IPS-15b (cell line): Measurements from ENCODE around the gene NPIPA7.
"Not testable (repeated sequence)": the region's sequence is repeated elsewhere in the genome, so short reads cannot be mapped to it uniquely, and the experiment has no call there.

Experiments used
- H3K27me3 ChIP-seq: one replicate; pipeline ENCODE4 v1.6.1; 2013; ENCODE audit warnings: low read length; ENCODE audit not compliant: control insufficient read depth, insufficient read depth
- H3K36me3 ChIP-seq: one replicate; pipeline ENCODE4 v1.6.1; 2013; ENCODE audit warnings: low read length; ENCODE audit not compliant: control insufficient read depth, insufficient read depth
- H3K4me1 ChIP-seq: one replicate; pipeline ENCODE4 v1.6.1; 2013; ENCODE audit warnings: mild to moderate bottlenecking, low read length; ENCODE audit not compliant: control insufficient read depth, insufficient read depth
- H3K4me3 ChIP-seq: one replicate; pipeline ENCODE4 v1.5.1; 2013; ENCODE audit warnings: low read depth, low read length
- H3K9ac ChIP-seq: one replicate; pipeline ENCODE4 v1.6.1; 2013; ENCODE audit warnings: low read depth, mild to moderate bottlenecking, low read length
- H3K9me3 ChIP-seq: one replicate; pipeline ENCODE4 v1.6.1; 2013; ENCODE audit warnings: mild to moderate bottlenecking, low read length; ENCODE audit not compliant: control insufficient read depth, insufficient read depth

The NPIPA7 gene

DNA sequence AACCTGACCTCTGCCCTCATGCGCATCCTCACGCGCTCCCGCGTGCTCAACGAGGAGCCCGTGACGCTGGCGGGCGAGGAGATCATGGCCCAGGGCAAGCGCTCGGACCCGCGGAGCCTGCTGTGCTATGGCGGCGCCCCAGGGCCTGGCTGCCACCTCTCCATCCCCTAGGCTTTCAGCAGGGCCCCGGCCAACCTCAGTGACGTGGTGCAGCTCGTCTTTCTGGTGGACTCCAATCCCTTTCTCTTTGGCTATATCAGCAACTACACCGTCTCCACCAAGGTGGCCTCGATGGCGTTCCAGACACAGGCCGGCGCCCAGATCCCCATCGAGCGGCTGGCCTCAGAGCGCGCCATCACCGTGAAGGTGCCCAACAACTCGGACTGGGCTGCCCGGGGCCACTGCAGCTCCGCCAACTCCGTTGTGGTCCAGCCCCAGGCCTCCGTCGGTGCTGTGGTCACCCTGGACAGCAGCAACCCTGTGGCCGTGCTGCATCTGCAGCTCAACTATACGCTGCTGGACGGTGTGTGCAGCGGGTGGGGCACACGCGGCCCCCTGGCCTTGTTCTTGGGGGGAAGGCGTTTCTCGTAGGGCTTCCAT, 7.7 kb upstream of the NPIPA7 start:
- H3K4me1 ChIP-seq, H3K9me3 ChIP-seq: not testable (repeated sequence)

DNA sequence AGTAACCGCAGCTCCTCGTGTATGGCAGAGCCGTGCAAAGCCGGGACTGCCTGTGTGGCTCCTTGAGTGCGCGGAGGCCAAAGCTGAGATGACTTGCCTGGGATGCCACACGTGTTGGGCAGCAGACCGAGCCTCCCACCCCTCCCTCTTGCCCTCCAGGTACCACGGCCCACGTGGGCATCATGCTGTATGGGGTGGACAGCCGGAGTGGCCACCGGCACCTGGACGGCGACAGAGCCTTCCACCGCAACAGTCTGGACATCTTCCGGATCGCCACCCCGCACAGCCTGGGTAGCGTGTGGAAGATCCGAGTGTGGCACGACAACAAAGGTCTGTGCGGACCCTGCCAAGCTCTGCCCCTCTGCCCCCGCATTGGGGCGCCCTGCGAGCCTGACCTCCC, 4.7 kb upstream of the NPIPA7 start:
- not testable (repeated sequence) for H3K9me3 ChIP-seq, H3K4me1 ChIP-seq, H3K9ac ChIP-seq, H3K4me3 ChIP-seq, H3K27me3 ChIP-seq, H3K36me3 ChIP-seq

More for the DNA sequence above, 7.7 kb upstream of the NPIPA7 start:
- H3K36me3 ChIP-seq, H3K4me3 ChIP-seq, H3K27me3 ChIP-seq, H3K9ac ChIP-seq: not testable (repeated sequence)

DNA sequence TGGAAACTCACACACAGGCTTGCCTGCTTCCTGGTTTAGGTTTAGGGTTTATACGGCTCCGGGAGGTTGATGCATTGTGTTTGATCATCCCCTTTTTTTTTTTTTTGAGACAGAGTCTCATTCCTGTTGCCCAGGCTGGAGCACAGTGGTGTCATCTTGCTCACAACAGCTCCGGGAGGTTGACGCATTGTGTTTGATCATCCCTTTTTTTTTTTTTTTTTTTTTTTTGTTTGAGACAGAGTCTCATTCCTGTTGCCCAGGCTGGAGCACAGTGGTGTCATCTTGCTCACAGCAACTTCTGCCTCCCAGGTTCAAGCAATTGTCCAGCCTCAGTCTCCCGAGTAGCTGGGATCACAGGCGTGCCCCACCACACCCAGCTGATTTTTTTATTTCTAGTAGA, 20.7 kb downstream of the NPIPA7 start:
- not testable (repeated sequence) for H3K9ac ChIP-seq, H3K4me1 ChIP-seq, H3K27me3 ChIP-seq, H3K9me3 ChIP-seq, H3K36me3 ChIP-seq, H3K4me3 ChIP-seq

DNA sequence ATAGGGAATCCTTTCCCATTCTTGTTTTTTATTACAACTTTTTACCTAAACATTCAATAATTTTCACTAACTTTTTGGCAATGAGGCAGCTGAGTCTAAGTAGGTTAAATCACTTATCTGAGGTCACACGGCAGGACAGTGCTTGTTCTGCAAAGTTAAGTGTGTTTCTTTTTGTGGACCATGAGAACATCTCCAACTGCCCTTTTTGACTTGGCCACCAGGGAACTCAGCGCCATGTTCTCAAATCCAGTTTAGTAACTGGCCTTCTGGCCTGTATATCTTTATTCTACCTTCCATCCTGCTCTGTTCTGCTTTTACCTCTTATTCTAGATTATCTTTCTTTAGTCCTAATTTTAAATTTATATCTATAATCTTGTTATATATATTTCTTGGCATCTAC, 23.4 kb downstream of the NPIPA7 start:
- H3K9ac ChIP-seq, H3K9me3 ChIP-seq, H3K36me3 ChIP-seq, H3K4me3 ChIP-seq, H3K4me1 ChIP-seq, H3K27me3 ChIP-seq: not testable (repeated sequence)

DNA sequence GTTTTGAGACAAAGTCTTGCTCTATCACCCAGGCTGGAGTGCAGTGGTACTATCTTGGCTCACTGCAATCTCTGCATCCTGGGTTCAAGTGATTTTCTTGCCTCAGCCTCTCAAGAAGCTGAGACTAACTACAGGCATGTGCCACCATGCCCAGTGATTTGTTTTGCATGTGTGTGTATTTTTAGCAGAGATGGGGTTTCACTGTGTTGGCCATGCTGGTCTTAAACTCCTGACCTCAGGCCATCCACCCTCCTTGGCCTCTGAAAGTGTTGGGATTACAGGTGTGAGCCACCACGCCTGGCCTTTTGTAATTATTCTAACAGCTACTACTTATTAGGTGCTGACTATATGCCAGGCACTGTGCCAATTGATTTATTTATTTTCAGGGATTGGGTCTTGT, 25.3 kb downstream of the NPIPA7 start:
- H3K36me3 ChIP-seq, H3K27me3 ChIP-seq, H3K4me1 ChIP-seq, H3K9ac ChIP-seq, H3K4me3 ChIP-seq, H3K9me3 ChIP-seq: not testable (repeated sequence)

DNA sequence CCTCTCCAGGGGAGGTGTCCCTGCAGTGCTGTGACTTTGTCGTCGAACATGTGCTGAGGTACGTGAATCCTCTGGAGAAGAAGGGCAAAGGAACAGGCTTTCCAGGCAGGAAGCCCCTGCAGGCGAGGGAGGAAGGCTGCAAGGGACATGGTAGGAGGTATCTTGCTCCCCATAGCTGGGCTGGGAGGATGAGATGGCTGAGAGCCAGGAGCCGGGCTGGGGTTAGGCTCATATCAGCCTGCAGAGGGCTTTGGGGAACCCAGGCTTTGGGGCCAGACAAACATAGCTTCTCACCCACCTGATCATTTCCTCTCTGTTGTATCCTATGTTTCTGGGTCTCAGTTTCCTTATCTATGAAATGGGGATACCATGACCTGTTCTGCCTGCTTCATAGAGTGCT, 26.5 kb downstream of the NPIPA7 start:
- not testable (repeated sequence) for H3K9ac ChIP-seq, H3K4me3 ChIP-seq, H3K4me1 ChIP-seq, H3K27me3 ChIP-seq, H3K9me3 ChIP-seq, H3K36me3 ChIP-seq

DNA sequence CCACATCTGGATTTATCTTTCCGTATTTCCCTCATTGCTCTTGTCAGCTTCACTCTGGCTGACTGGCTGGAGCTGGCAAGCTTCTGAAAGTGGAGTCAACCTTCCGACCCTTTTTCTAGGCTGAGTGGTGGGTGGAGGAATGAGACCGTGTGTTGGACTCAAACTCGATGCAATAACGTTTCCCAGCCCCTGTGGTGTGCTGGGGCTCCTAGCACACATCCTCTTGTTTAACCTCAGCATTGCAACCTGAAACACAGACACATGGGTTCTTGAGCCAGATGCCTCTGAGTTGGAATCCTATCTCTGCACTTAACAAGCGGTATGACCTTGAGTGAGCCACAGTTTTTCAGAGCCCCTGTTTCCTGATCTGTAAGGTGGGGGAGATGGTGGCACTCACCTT, 29.5 kb downstream of the NPIPA7 start:
- not testable (repeated sequence) for H3K4me1 ChIP-seq, H3K36me3 ChIP-seq, H3K27me3 ChIP-seq, H3K9me3 ChIP-seq, H3K4me3 ChIP-seq, H3K9ac ChIP-seq

DNA sequence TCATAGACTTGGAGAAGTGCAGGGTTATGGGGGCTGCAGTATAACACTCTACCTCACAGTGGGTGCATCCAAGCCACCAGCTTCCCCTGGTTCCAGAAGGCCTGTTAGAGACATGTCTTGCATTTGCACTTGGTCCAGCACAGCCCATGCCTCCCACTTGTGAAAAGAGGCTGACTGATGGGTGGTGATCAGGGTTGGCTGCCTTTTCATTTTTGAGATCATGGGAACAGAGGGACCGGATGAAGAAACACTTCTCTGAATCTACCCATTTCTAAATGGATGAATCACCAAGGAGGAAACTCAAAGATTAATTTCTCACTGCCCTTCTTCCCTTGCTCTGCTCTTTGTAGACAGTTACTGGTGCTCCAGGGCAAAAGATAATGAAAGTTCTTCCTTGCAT, 34.8 kb downstream of the NPIPA7 start:
- H3K9ac ChIP-seq, H3K36me3 ChIP-seq, H3K9me3 ChIP-seq, H3K4me1 ChIP-seq, H3K4me3 ChIP-seq, H3K27me3 ChIP-seq: not testable (repeated sequence)

DNA sequence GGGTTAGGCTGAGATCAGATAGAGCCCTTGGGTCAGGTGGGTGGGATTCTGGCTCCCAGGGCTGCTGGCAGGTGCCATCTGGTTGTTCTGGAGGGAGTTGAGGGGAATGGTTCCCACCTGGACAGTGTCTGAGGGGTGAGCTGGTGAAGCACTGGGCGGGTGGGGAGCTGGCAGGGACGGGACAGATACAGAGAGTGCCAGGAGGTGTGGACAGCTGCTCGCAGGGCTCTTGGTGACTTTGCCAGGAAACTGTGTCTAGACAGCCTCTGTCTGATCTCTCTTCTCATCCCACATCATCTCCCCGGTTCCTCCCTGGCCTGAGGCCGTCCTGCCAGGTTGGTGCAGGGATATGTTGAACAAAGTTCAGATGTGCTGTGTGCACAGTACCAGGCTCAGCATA, 38.1 kb downstream of the NPIPA7 start:
- not testable (repeated sequence) for H3K27me3 ChIP-seq

DNA sequence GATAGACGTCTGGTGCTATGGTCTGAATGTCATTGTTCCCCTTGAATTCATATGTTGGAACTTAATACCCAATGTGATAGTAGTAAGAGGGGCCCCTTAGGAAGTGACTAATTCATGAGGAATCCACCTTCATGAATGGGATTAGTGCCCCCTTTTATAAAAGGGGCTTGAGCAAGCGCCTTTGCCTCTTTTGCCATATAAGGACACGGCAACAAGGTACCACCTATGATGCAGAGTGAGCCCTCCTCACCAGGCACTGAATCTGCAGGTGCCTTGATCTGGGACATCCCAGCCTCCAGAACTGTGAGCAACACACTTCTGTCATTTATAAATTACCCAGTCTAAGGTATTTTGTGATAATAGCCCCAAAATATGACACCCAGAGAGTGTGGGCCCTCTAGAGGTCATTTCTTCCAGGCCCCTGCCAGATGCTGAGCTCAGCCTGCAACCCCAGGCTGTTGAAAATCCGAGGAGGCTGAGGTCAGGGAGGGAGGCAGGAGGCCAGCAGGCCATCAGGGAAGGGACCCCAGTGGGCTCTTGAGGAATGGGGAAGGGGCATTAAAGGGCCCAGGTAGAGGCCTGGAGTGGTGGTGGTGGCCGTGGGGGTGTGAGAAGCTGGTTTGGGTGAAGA, 39.1 kb downstream of the NPIPA7 start:
- H3K9me3 ChIP-seq, H3K9ac ChIP-seq, H3K27me3 ChIP-seq, H3K36me3 ChIP-seq, H3K4me1 ChIP-seq, H3K4me3 ChIP-seq: not testable (repeated sequence)

More for the DNA sequence above, 38.1 kb downstream of the NPIPA7 start:
- not testable (repeated sequence) for H3K9ac ChIP-seq, H3K36me3 ChIP-seq, H3K4me1 ChIP-seq, H3K9me3 ChIP-seq, H3K4me3 ChIP-seq

DNA sequence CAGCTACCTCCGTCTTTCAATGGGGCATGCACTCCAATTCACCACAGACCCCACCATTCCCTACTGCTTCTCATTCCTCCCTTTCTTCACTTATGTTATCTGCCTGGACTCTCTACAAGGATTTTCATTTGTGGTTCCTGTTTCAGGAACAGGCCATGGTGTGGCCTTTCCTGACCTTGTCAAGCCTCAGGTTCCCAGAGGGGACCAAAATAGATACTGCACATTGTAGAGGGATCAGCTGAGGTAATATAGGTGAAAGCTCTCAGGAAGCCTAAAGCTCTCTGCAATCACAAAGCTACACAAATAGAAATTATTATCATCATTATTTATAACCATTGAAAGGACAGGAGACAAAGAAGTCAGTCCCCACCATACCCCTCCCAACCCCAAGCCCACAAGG, 41.6 kb downstream of the NPIPA7 start:
- H3K36me3 ChIP-seq, H3K9ac ChIP-seq, H3K9me3 ChIP-seq, H3K27me3 ChIP-seq, H3K4me1 ChIP-seq, H3K4me3 ChIP-seq: not testable (repeated sequence)

DNA sequence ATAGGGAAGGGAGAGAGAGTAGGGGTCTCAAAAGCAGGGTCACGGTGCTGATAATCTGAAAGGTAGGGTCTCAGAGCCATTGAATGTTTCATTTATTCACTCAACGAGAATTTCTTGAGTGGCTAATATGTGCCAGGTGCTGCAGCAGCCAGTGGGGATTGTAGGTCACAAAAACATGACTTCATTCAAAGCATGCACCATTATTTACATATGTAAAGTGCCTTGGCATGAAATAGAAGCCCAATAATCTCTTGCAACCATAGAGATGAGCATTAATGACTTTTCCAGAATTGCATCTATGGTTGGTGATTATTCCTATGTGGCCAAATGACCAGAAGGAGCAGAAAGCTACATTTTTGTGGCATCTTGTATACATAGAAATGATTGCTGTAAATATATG, 46.2 kb downstream of the NPIPA7 start:
- not testable (repeated sequence) for H3K9me3 ChIP-seq, H3K27me3 ChIP-seq, H3K9ac ChIP-seq, H3K36me3 ChIP-seq, H3K4me3 ChIP-seq, H3K4me1 ChIP-seq

DNA sequence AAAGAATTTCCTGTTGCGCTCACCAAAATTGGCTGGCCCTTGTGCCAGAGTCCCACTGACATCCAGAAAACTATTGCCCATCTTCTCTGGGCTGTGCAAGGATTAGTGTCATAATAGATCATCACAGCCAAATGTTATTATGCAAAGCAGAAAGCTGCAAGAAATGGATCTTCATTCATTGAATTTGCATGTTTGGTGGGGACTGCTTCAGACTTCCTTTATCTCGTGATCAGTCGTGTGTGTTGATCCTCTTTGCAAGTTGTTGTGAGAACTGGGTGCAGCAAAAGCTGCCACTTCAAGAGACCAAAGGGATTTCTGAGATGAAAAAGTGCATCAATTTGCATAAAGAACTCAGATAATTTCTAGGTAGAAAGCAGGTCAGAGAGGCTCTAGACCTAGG, 52.2 kb downstream of the NPIPA7 start:
- H3K4me1 ChIP-seq, H3K27me3 ChIP-seq, H3K9ac ChIP-seq, H3K4me3 ChIP-seq, H3K36me3 ChIP-seq, H3K9me3 ChIP-seq: not testable (repeated sequence)
